IgD-negative memory B cell (primary cell): ENCODE data around the gene TTC32. TPM values are rescaled to one million over a fixed set of nuclear protein-coding genes. Genes with fewer than 3 reads are reported as not detected.
"Not testable (repeated sequence)": the region's sequence is repeated elsewhere in the genome, so short reads cannot be mapped to it uniquely, and the experiment has no call there.

Experiments
- H3K27ac Mint-ChIP-seq, 3 donors: one replicate each; pipeline ENCODE4 v1.8.0; 2020 to 2022; ENCODE audit warnings: mild to moderate bottlenecking in 3 of 3, mixed read lengths in 3 of 3, moderate library complexity in 1 of 3
- H3K27me3 Mint-ChIP-seq: one replicate; pipeline ENCODE4 v1.8.0; 2021; ENCODE audit warnings: mixed read lengths
- H3K36me3 Mint-ChIP-seq: one replicate; pipeline ENCODE4 v1.8.0; 2020; ENCODE audit warnings: mild to moderate bottlenecking, mixed read lengths
- H3K4me1 Mint-ChIP-seq, 3 donors: one replicate each; pipeline ENCODE4 v1.8.0; 2020 to 2022; ENCODE audit warnings: mixed read lengths in 3 of 3, mild to moderate bottlenecking in 1 of 3
- H3K4me3 Mint-ChIP-seq, 4 donors: one replicate each; pipeline ENCODE4 v1.8.0; 2020 to 2022; ENCODE audit warnings: mild to moderate bottlenecking in 4 of 4, mixed read lengths in 4 of 4, moderate library complexity in 3 of 4
- H3K9me3 Mint-ChIP-seq, 3 donors: one replicate each; pipeline ENCODE4 v1.8.0; 2020 to 2021; ENCODE audit warnings: mixed read lengths in 3 of 3, mild to moderate bottlenecking in 1 of 3
- polyA plus RNA-seq: library from polyadenylated mRNA; unstranded; fragments of 300-500 nt; fragmentation: Illumina TruSeq; gene quantifications from one replicate; pipeline ENCODE4 v1.2.3, GENCODE V29; 2021

TTC32 gene
- polyA plus RNA-seq, 1 donor from 2014 or later, result 18.3 TPM

GRCh38 chr2:19916385-19916950 is 14.7 kb upstream of the TTC32 start:
- no peaks in the 10 kb centered on the region for H3K9me3 Mint-ChIP-seq
- H3K4me1 Mint-ChIP-seq, result peaks cover 0 to 4% (median 3%) of the 10 kb centered on the region in 3 donors
- H3K4me3 Mint-ChIP-seq, result no peak overlapping the region
- no peaks in the 10 kb centered on the region for H3K27me3 Mint-ChIP-seq
- H3K36me3 Mint-ChIP-seq, result peaks cover 20% of the 10 kb centered on the region
- H3K27ac Mint-ChIP-seq, result no peak overlapping the region

- Mint-ChIP-seq H3K27me3 (no peaks in the 10 kb centered on the region), H3K9me3 (no peaks in the 10 kb centered on the region), H3K27ac (no peak overlapping the region), H3K4me1 (peaks cover 0 to 3% (median 1%) of the 10 kb centered on the region in 3 donors), H3K36me3 (peaks cover 12% of the 10 kb centered on the region), H3K4me3 (no peak overlapping the region)
Observed at GRCh38 chr2:19914266-19914975, 12.6 kb upstream of the TTC32 start.

- H3K9me3 Mint-ChIP-seq, result no peaks in the 10 kb centered on the region
- H3K27me3 Mint-ChIP-seq, result no peaks in the 10 kb centered on the region
- no peak overlapping the region for H3K4me3 Mint-ChIP-seq
- no peaks in the 10 kb centered on the region for H3K4me1 Mint-ChIP-seq
- H3K36me3 Mint-ChIP-seq, result peaks cover 5% of the 10 kb centered on the region
- H3K27ac Mint-ChIP-seq, result no peak overlapping the region
Observed at GRCh38 chr2:19911808-19912509, 10.2 kb upstream of the TTC32 start.

- Mint-ChIP-seq H3K4me1 (peaks cover 22 to 26% (median 22%) of the 10 kb centered on the region in 3 donors), H3K9me3 (peaks cover 3 to 4% (median 4%) of the 10 kb centered on the region in 3 donors), H3K36me3 (peaks cover 2% of the 10 kb centered on the region), H3K27me3 (no peaks in the 10 kb centered on the region), H3K27ac (peak overlapping the region; percentile 99 to 100 (median 100)), H3K4me3 (peak overlapping the region; percentile 98 to 100 (median 99))
Observed at GRCh38 chr2:19902216-19902740, 495 bp upstream of the TTC32 start.

- H3K27me3 Mint-ChIP-seq, result no peaks in the 10 kb centered on the region
- peaks cover 3 to 4% (median 4%) of the 10 kb centered on the region in 3 donors for H3K9me3 Mint-ChIP-seq
- peak overlapping the region; percentile 99 to 100 (median 100) for H3K27ac Mint-ChIP-seq
- H3K36me3 Mint-ChIP-seq, result peaks cover 3% of the 10 kb centered on the region
- H3K4me1 Mint-ChIP-seq, result peaks cover 22 to 29% (median 22%) of the 10 kb centered on the region in 3 donors
- H3K4me3 Mint-ChIP-seq, result peak overlapping the region; percentile 98 to 100 (median 99)
Observed at GRCh38 chr2:19900931-19901441, 797 bp downstream of the TTC32 start.

GRCh38 chr2:19899985-19900930 is 1.5 kb downstream of the TTC32 start:
- H3K36me3 Mint-ChIP-seq, result peaks cover 3% of the 10 kb centered on the region
- peak overlapping the region; percentile 98 to 100 (median 99) for H3K4me3 Mint-ChIP-seq
- H3K27ac Mint-ChIP-seq, result peak overlapping the region; percentile 99 to 100 (median 100)
- H3K9me3 Mint-ChIP-seq, result peaks cover 3 to 4% (median 4%) of the 10 kb centered on the region in 3 donors
- H3K27me3 Mint-ChIP-seq, result no peaks in the 10 kb centered on the region
- H3K4me1 Mint-ChIP-seq, result peaks cover 22 to 32% (median 22%) of the 10 kb centered on the region in 3 donors

- Mint-ChIP-seq H3K4me1 (peaks cover 23 to 36% (median 28%) of the 10 kb centered on the region in 3 donors), H3K27ac (peak overlapping the region in 2 of 3 donors; percentile 16 to 67), H3K4me3 (peak overlapping the region in 1 of 4 donors; percentile 21), H3K9me3 (peaks cover 0 to 1% (median 0%) of the 10 kb centered on the region in 3 donors), H3K36me3 (peaks cover 1% of the 10 kb centered on the region), H3K27me3 (no peaks in the 10 kb centered on the region)
Observed at GRCh38 chr2:19898592-19899329, 3.0 kb downstream of the TTC32 start.

- Mint-ChIP-seq H3K36me3 (peaks cover 1% of the 10 kb centered on the region), H3K4me3 (no peak overlapping the region), H3K9me3 (peaks cover 0 to 1% (median 0%) of the 10 kb centered on the region in 3 donors), H3K27me3 (no peaks in the 10 kb centered on the region), H3K27ac (no peak overlapping the region), H3K4me1 (peaks cover 25 to 41% (median 27%) of the 10 kb centered on the region in 3 donors)
Observed at GRCh38 chr2:19897623-19898245, 4.0 kb downstream of the TTC32 start.

- no peak overlapping the region for H3K4me3 Mint-ChIP-seq
- no peak overlapping the region for H3K27ac Mint-ChIP-seq
- H3K27me3 Mint-ChIP-seq, result no peaks in the 10 kb centered on the region
- peaks cover 4% of the 10 kb centered on the region for H3K36me3 Mint-ChIP-seq
- H3K9me3 Mint-ChIP-seq, result no peaks in the 10 kb centered on the region
- peaks cover 21 to 43% (median 28%) of the 10 kb centered on the region in 3 donors for H3K4me1 Mint-ChIP-seq
Observed at GRCh38 chr2:19895535-19895934, 6.2 kb downstream of the TTC32 start.

- H3K36me3 Mint-ChIP-seq, result peaks cover 4% of the 10 kb centered on the region
- peaks cover 12 to 34% (median 22%) of the 10 kb centered on the region in 3 donors for H3K4me1 Mint-ChIP-seq
- no peaks in the 10 kb centered on the region for H3K9me3 Mint-ChIP-seq
- peak overlapping the region in 1 of 3 donors; percentile 24 for H3K27ac Mint-ChIP-seq
- peak overlapping the region in 1 of 4 donors; percentile 45 for H3K4me3 Mint-ChIP-seq
- H3K27me3 Mint-ChIP-seq, result no peaks in the 10 kb centered on the region
Observed at GRCh38 chr2:19894134-19894792, 7.5 kb downstream of the TTC32 start.

GRCh38 chr2:19893520-19894133 is 8.2 kb downstream of the TTC32 start:
- peaks cover 12 to 30% (median 19%) of the 10 kb centered on the region in 3 donors for H3K4me1 Mint-ChIP-seq
- H3K9me3 Mint-ChIP-seq, result no peaks in the 10 kb centered on the region

GRCh38 chr2:19891971-19892370 is 9.8 kb downstream of the TTC32 start:
- H3K4me3 Mint-ChIP-seq, H3K27me3 Mint-ChIP-seq, H3K9me3 Mint-ChIP-seq, H3K36me3 Mint-ChIP-seq: not testable (repeated sequence)
- Mint-ChIP-seq H3K4me1 (peaks cover 12 to 22% (median 14%) of the 10 kb centered on the region in 3 donors), H3K27ac (peak overlapping the region in 1 of 3 donors; percentile 45)

More at GRCh38 chr2:19893520-19894133, 8.2 kb downstream of the TTC32 start:
- peaks cover 4% of the 10 kb centered on the region for H3K36me3 Mint-ChIP-seq
- no peak overlapping the region for H3K4me3 Mint-ChIP-seq
- H3K27me3 Mint-ChIP-seq, result no peaks in the 10 kb centered on the region
- no peak overlapping the region for H3K27ac Mint-ChIP-seq
